KMS-11 (cell line): ENCODE results near the gene KRTAP22-1.

Source experiments
- H2AFZ ChIP-seq: fragments of 200-600 bp; sonication (generic); 2 replicates; pipeline ENCODE4 v1.6.1; 2016; ENCODE audit warnings: antibody characterized with exemption, mixed run types, low read depth
- H3K27ac ChIP-seq: fragments of 200-600 bp; sonication (generic); 2 replicates; pipeline ENCODE4 v1.6.1; 2016; ENCODE audit warnings: mild to moderate bottlenecking, mixed run types
- H3K27me3 ChIP-seq: fragments of 200-600 bp; sonication (generic); 2 replicates; pipeline ENCODE4 v1.6.1; 2017; ENCODE audit warnings: mild to moderate bottlenecking, low read depth, mixed run types, moderate library complexity; ENCODE audit not compliant: insufficient read depth
- H3K36me3 ChIP-seq: fragments of 200-600 bp; sonication (generic); 2 replicates; pipeline ENCODE4 v1.6.1; 2017; ENCODE audit warnings: mild to moderate bottlenecking, mixed run types; ENCODE audit not compliant: insufficient read depth
- H3K4me1 ChIP-seq: fragments of 200-600 bp; sonication (generic); 2 replicates; pipeline ENCODE4 v1.6.1; 2016; ENCODE audit warnings: mild to moderate bottlenecking, low read depth, mixed run types; ENCODE audit not compliant: poor library complexity, severe bottlenecking
- H3K4me2 ChIP-seq: fragments of 200-600 bp; sonication (generic); 2 replicates; pipeline ENCODE4 v1.7.0; 2016; ENCODE audit warnings: mild to moderate bottlenecking, mixed run types
- H3K4me3 ChIP-seq: fragments of 200-600 bp; sonication (generic); IDR thresholded peaks from 2 replicates; pipeline ENCODE4 v1.6.1; 2017; ENCODE audit warnings: low read depth, low read length, mixed read lengths; ENCODE audit not compliant: insufficient read depth
- H3K79me2 ChIP-seq: fragments of 200-600 bp; sonication (generic); 2 replicates; pipeline ENCODE4 v1.6.1; 2016; ENCODE audit warnings: low read depth, mixed run types; ENCODE audit not compliant: insufficient read depth
- H3K9ac ChIP-seq: fragments of 200-600 bp; sonication (generic); 2 replicates; pipeline ENCODE4 v1.6.1; 2016; ENCODE audit warnings: mild to moderate bottlenecking, mixed run types
- H4K20me1 ChIP-seq: fragments of 200-600 bp; sonication (generic); 2 replicates; pipeline ENCODE4 v1.6.1; 2016; ENCODE audit warnings: mild to moderate bottlenecking, mixed run types; ENCODE audit not compliant: insufficient read depth
- TF ChIP-seq, protein P1 (sequence below): fragments of 200-600 bp; sonication (generic); conservative IDR thresholded peaks from 2 replicates; pipeline ENCODE4 v1.6.1; 2017; ENCODE audit warnings: low read depth, mild to moderate bottlenecking, antibody characterized with exemption, low read length, moderate library complexity, mixed read lengths

The KRTAP22-1 gene

DNA sequence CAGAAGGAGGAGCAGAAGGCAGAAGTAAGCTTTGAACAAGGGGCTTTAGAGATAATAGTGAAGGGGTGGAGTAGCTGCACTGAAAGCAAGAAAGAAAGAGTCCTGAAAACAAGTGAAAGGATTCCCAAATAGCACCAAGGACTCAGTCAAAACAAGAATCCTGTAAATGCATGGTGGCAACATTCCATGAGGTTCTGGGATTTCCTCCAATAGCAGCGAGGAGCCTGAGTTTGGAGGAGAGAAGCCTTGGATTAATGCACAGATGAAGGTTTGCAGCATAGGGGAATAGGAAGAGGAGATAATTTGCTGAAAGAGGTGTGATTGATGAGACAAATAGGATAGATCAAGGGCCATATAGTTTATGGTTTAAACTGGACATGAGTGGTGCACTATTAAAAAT is 21.5 kb upstream of the KRTAP22-1 start:
- no peak overlapping the region for H3K27ac ChIP-seq
- TF ChIP-seq, protein P1, sequence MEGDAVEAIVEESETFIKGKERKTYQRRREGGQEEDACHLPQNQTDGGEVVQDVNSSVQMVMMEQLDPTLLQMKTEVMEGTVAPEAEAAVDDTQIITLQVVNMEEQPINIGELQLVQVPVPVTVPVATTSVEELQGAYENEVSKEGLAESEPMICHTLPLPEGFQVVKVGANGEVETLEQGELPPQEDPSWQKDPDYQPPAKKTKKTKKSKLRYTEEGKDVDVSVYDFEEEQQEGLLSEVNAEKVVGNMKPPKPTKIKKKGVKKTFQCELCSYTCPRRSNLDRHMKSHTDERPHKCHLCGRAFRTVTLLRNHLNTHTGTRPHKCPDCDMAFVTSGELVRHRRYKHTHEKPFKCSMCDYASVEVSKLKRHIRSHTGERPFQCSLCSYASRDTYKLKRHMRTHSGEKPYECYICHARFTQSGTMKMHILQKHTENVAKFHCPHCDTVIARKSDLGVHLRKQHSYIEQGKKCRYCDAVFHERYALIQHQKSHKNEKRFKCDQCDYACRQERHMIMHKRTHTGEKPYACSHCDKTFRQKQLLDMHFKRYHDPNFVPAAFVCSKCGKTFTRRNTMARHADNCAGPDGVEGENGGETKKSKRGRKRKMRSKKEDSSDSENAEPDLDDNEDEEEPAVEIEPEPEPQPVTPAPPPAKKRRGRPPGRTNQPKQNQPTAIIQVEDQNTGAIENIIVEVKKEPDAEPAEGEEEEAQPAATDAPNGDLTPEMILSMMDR = no peak
- H3K4me2 ChIP-seq = no peak overlapping the region
- H3K36me3 ChIP-seq = no peaks in the 10 kb centered on the region
- no peak overlapping the region for H3K4me3 ChIP-seq
- H3K9ac ChIP-seq = no peak overlapping the region
- no peaks in the 10 kb centered on the region for H3K4me1 ChIP-seq
- H4K20me1 ChIP-seq = no peaks in the 10 kb centered on the region
- no peak overlapping the region for H2AFZ ChIP-seq
- no peaks in the 10 kb centered on the region for H3K27me3 ChIP-seq
- no peaks in the 10 kb centered on the region for H3K79me2 ChIP-seq

DNA sequence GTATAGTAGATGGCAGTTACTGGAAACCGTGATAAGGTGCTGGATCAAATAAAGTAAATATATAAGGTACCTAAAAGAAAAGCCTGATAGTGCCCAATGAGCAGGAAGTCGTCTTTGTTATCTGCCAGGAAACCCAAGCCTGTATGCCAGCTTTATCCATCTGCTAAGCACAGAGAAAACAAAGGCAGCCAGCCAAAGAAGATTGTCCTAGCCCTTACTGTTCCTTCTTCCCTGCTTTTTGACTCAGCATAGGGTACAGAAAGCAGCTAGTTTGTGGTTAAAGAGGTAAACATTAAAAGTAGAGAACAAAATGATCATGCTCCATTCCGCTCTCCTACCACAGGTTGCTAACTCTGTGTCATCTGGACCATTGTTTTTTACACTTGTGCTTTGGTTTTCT is 20.8 kb upstream of the KRTAP22-1 start:
- H3K27ac ChIP-seq = no peak overlapping the region
- TF ChIP-seq, protein P1 = no peak
- H3K27me3 ChIP-seq = no peaks in the 10 kb centered on the region
- H3K36me3 ChIP-seq = no peaks in the 10 kb centered on the region
- no peak overlapping the region for H3K4me3 ChIP-seq
- no peak overlapping the region for H3K9ac ChIP-seq
- H2AFZ ChIP-seq = no peak overlapping the region
- H3K4me1 ChIP-seq = no peaks in the 10 kb centered on the region
- no peaks in the 10 kb centered on the region for H3K79me2 ChIP-seq
- H3K4me2 ChIP-seq = no peak overlapping the region
- no peaks in the 10 kb centered on the region for H4K20me1 ChIP-seq

DNA sequence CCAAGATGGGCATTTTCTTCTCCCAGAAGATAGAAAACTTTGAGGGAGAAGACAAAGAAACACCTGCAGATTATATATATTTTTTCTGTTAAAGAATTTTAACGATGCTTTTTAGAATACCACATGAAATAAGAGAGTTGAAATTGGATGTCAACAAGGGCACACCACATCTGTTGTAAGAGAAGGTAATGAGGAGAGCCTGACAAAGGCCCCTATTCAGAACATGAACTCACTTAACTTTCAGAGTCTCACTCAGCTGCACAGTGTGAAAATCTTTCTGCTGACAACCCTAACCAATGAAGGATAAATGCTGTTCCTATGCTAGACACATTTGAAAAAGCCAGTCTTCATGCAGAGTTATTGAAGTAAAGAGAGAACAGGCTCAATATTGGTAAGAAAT is 18.0 kb upstream of the KRTAP22-1 start:
- Histone ChIP-seq H3K79me2 (no peaks in the 10 kb centered on the region), H3K27ac (no peak overlapping the region), H3K36me3 (no peaks in the 10 kb centered on the region), H3K9ac (no peak overlapping the region), H2AFZ (no peak overlapping the region), H3K4me1 (no peaks in the 10 kb centered on the region), H3K27me3 (no peaks in the 10 kb centered on the region), H4K20me1 (no peaks in the 10 kb centered on the region), H3K4me3 (no peak overlapping the region), H3K4me2 (no peak overlapping the region)
- TF ChIP-seq, protein P1 = no peak

DNA sequence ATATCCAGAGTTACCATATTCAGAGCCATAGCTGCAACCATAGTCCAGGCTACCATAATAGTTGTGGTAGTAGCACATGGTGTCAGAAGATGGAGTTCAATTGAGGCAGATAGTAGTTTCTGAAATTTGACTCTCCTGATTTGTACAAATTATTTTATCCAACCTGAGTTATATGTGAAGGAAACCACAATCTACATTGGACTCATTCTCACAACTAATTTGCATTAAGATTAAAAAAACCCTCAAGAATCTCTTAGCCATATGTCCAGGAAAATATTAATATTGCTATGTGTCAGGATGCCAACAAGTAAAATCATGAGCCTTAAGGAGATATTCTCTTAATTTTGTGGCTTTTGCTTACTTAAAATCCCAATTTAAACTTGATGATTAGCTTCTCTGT is 10.6 kb upstream of the KRTAP22-1 start, which contains the start of gene KRTAP22-2:
KRTAP22-2 (minus strand) TSS at position 101 of the 400 bp plus-strand sequence.
- Histone ChIP-seq H3K27me3 (no peaks in the 10 kb centered on the region), H3K4me2 (no peak within 1 kb of the TSS), H3K4me3 (no peak within 1 kb of the TSS), H2AFZ (no peak within 1 kb of the TSS), H3K4me1 (no peaks in the 10 kb centered on the region), H3K27ac (no peak within 1 kb of the TSS), H3K9ac (no peak within 1 kb of the TSS), H3K36me3 (no peaks in the 10 kb centered on the region), H3K79me2 (no peaks in the 10 kb centered on the region), H4K20me1 (no peaks in the 10 kb centered on the region)
- TF ChIP-seq, protein P1 = no peak

DNA sequence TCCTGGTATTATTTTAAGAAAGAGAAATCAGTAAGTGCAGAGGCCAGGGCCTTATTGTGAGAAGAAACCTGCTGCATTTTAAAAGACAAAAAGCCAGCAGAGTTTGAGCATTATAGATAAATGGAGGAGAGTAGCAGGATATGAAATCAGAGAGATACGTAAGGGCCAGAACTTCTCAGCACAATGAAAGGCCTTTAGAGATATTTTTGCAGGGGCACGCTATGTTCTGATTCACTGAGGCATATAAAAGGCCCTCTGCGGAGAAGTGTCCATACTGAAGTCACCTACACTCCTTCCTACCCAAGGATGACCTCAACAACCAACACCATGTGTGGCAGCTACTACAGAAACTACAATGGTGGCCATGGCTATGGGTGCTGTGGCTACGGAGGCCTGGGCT is 8.7 kb upstream of the KRTAP22-1 start, which contains the start of gene KRTAP6-3:
KRTAP6-3 (plus strand) TSS at position 301 of the 400 bp plus-strand sequence; CDS start at position 307, 6 bp downstream.
- TF ChIP-seq, protein P1 = no peak
- no peaks in the 10 kb centered on the region for H3K79me2 ChIP-seq
- H3K4me2 ChIP-seq = no peak within 1 kb of the TSS
- H3K27ac ChIP-seq = no peak within 1 kb of the TSS
- no peak within 1 kb of the TSS for H3K9ac ChIP-seq
- H3K4me3 ChIP-seq = no peak within 1 kb of the TSS
- H4K20me1 ChIP-seq = no peaks in the 10 kb centered on the region
- H3K4me1 ChIP-seq = no peaks in the 10 kb centered on the region
- H2AFZ ChIP-seq = no peak within 1 kb of the TSS
- H3K36me3 ChIP-seq = no peaks in the 10 kb centered on the region
- H3K27me3 ChIP-seq = no peaks in the 10 kb centered on the region
